ENCODE data around the gene DYNC2I2. TPM values are rescaled to one million over a fixed set of nuclear protein-coding genes. Genes with fewer than 3 reads are reported as not detected.

Gene DYNC2I2
- total RNA-seq, 1 experiment from 2014 or later = 58.6 TPM

DNA sequence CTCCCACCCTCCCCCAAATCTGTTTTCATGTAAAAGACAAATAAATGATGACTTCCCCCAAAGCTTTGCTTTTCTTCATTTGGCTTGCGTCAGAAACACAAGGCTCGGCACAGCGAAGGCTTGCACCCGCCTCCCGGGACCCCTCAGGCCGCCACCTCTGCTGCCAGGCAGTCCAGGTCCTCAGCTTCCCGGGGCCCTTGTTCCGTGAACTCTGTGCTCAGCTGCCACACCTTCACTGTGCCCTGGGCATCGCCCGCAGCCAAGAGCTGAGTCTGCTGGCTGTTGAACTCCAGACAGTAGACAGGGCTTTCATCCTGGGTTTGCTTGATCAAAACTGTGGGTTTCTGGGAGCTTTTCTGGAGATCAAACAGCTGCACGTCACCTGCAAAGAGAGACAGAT lies 23.0 kb downstream of the DYNC2I2 start:
- peaks cover 20 to 58% (median 54%) of the 10 kb centered on the region in 3 experiments for H3K36me3 Mint-ChIP-seq (ENCODE audit: insufficient read depth in 1 of 3, low read depth in 3 of 3)

More for the DNA sequence above, 23.0 kb downstream of the DYNC2I2 start:
- H3K27ac Mint-ChIP-seq = 0 out of 7 replicates have a peak overlapping the region, but pooled peaks of 1 of the 3 experiments have one; percentile 82
- H4K8ac ChIP-seq (replicated peaks; ENCODE audit: insufficient read length, low read depth, low read length) = no peak overlapping the region
- H3K4ac ChIP-seq (ENCODE audit: low read depth, low read length) = no peak overlapping the region
- no peaks in the 10 kb centered on the region for H3K79me2 ChIP-seq (ENCODE audit: insufficient read depth, low read length)
- no peak overlapping the region for H3K27ac ChIP-seq (ENCODE audit: insufficient read length, low read depth, low read length)
- H2BK12ac ChIP-seq (ENCODE audit: insufficient read length, low read depth, low read length) = no peak overlapping the region
- H2AFZ ChIP-seq (ENCODE audit: low read length) = no peak overlapping the region
- no peak overlapping the region for H2AK5ac ChIP-seq (ENCODE audit: insufficient read length, low read length)
- H3K79me1 ChIP-seq (ENCODE audit: insufficient read depth, low read depth, low read length, poor library complexity, severe bottlenecking) = no peaks in the 10 kb centered on the region
- H3K27me3 Mint-ChIP-seq (ENCODE audit: low read depth) = no peaks in the 10 kb centered on the region
- H3K56ac ChIP-seq (ENCODE audit: insufficient read length, low read depth, low read length) = no peak overlapping the region
- DNase-seq = no peak
- no peak overlapping the region for H4K91ac ChIP-seq (ENCODE audit: insufficient read length, low read depth, low read length)
- H3K27me3 ChIP-seq (ENCODE audit: insufficient read depth, low read length) = no peaks in the 10 kb centered on the region
- no peak overlapping the region for H3K9ac ChIP-seq (ENCODE audit: extremely low read depth, insufficient read length, low read length)
- no peak overlapping the region for H2BK15ac ChIP-seq (ENCODE audit: low read depth, low read length)
- no peaks in the 10 kb centered on the region for H4K20me1 ChIP-seq (ENCODE audit: control insufficient read depth, insufficient read depth, insufficient read length)
- no peak overlapping the region for H3K18ac ChIP-seq (ENCODE audit: insufficient read length, low read depth, low read length)
- WGBS (ENCODE audit: extremely low coverage, insufficient read length, low lambda C conversion rate) = no CpG with 5 or more reads among the region's 11 CpGs
- no peaks in the 10 kb centered on the region for H3K9me3 ChIP-seq (ENCODE audit: control insufficient read depth, low read depth, low read length)
- H3K4me2 ChIP-seq (ENCODE audit: insufficient read depth, insufficient read length, low read length) = no peak overlapping the region
- H2BK120ac ChIP-seq (ENCODE audit: low read depth, low read length, poor library complexity, severe bottlenecking) = no peak overlapping the region
- no peak overlapping the region for H2BK20ac ChIP-seq (ENCODE audit: low read depth, low read length, poor library complexity, severe bottlenecking)
- H3T11ph ChIP-seq (ENCODE audit: low read length) = no peak overlapping the region
- H3K23ac ChIP-seq (ENCODE audit: insufficient read length, low read depth, low read length) = no peak overlapping the region
- no peak overlapping the region for H2BK5ac ChIP-seq (ENCODE audit: insufficient read length, low read length)
- no peak overlapping the region for H4K5ac ChIP-seq (ENCODE audit: insufficient read length, low read depth, low read length)
- no peaks in the 10 kb centered on the region for H3K9me3 Mint-ChIP-seq
- H3K23me2 ChIP-seq (ENCODE audit: insufficient read length, low read depth, low read length, poor library complexity, severe bottlenecking) = no peaks in the 10 kb centered on the region
- peaks cover 2 to 10% of the 10 kb centered on the region in 2 experiments; a peak in 3 of 4 replicates for H3K4me1 Mint-ChIP-seq
- TF ChIP-seq, protein P1, sequence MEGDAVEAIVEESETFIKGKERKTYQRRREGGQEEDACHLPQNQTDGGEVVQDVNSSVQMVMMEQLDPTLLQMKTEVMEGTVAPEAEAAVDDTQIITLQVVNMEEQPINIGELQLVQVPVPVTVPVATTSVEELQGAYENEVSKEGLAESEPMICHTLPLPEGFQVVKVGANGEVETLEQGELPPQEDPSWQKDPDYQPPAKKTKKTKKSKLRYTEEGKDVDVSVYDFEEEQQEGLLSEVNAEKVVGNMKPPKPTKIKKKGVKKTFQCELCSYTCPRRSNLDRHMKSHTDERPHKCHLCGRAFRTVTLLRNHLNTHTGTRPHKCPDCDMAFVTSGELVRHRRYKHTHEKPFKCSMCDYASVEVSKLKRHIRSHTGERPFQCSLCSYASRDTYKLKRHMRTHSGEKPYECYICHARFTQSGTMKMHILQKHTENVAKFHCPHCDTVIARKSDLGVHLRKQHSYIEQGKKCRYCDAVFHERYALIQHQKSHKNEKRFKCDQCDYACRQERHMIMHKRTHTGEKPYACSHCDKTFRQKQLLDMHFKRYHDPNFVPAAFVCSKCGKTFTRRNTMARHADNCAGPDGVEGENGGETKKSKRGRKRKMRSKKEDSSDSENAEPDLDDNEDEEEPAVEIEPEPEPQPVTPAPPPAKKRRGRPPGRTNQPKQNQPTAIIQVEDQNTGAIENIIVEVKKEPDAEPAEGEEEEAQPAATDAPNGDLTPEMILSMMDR (conservative IDR thresholded peaks at IDR 0.05) = no peak
- no peak overlapping the region for H3K14ac ChIP-seq (ENCODE audit: insufficient read depth, low read length)
- no peak overlapping the region for H3K4me3 Mint-ChIP-seq
- H3K4me1 ChIP-seq (ENCODE audit: insufficient read depth, low read length) = no peaks in the 10 kb centered on the region
